Large intestine (tissue), 3 donors: ENCODE measurements around the gene ZCCHC24. TPM values are rescaled to one million over a fixed set of nuclear protein-coding genes. Genes with fewer than 3 reads are reported as not detected.
"Not testable (repeated sequence)": the region's sequence is repeated elsewhere in the genome, so short reads cannot be mapped to it uniquely, and the experiment has no call there.

Experiments
- DNase-seq, 2 donors: peaks; one replicate each; pipeline versions ENCODE4 v3.0.0 to v3.0.0-alpha.2; 2013
- H3K27ac ChIP-seq: one replicate; pipeline ENCODE4 v1.5.1; 2013; ENCODE audit warnings: low read length
- H3K27me3 ChIP-seq: 2 replicates; pipeline ENCODE4 v1.6.1; 2013; ENCODE audit warnings: low read length; ENCODE audit not compliant: control insufficient read depth, insufficient read depth
- H3K36me3 ChIP-seq: 2 replicates; pipeline ENCODE4 v1.6.1; 2013; ENCODE audit warnings: low read length; ENCODE audit not compliant: control insufficient read depth, insufficient read depth
- H3K4me1 ChIP-seq: one replicate; pipeline ENCODE4 v1.6.1; 2013; ENCODE audit warnings: low read length; ENCODE audit not compliant: control insufficient read depth, insufficient read depth
- H3K4me3 ChIP-seq: one replicate; pipeline ENCODE4 v1.5.1; 2013; ENCODE audit warnings: low read length
- H3K9me3 ChIP-seq: one replicate; pipeline ENCODE4 v1.6.1; 2013; ENCODE audit warnings: mild to moderate bottlenecking, low read depth, low read length, moderate library complexity; ENCODE audit not compliant: control insufficient read depth
- WGBS: methylation state at CpG from one replicate; pipeline ENCODE4 v1.1.5; 2013; ENCODE audit warnings: low lambda C conversion rate; ENCODE audit not compliant: insufficient coverage; 5-methylcytosine and 5-hydroxymethylcytosine counted together
- polyA plus RNA-seq: library from polyadenylated mRNA; unstranded; fragments of 120-200 nt; gene quantifications from one replicate; pipeline ENCODE4 v1.2.1, GENCODE V29; 2013

ZCCHC24 gene
- polyA plus RNA-seq, 1 donor, result 23.8 TPM

GRCh38 chr10:79447911-79448731 lies 2.7 kb upstream of the ZCCHC24 start:
- Histone ChIP-seq H3K27me3 (peaks cover 13% of the 10 kb centered on the region), H3K27ac (no peak overlapping the region), H3K36me3 (no peaks in the 10 kb centered on the region), H3K4me3 (no peak overlapping the region), H3K4me1 (peaks cover 17% of the 10 kb centered on the region), H3K9me3 (peaks cover 3% of the 10 kb centered on the region)
- DNase-seq, result no peak
- WGBS, result no CpG with 5 or more reads among the region's 5 CpGs

DNA sequence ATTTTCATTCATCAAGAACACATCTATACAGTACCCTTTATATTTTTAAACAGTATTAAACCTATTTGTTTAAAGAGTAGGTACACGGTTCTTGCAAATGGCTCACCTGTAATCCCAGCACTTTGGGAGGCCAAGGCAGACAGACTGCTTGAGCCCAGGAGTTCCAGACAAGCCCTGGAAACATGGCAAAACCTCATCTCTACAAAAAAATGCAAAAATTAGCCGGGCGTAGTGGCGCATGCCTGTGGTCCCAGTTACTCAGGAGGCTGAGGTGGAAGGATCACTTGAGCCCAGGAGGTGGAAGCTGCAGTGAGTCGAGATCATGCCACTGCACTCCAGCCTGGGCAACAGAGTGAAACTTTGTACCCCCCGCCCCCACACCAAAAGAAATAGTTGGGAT lies 1.8 kb upstream of the ZCCHC24 start:
- H3K4me1 ChIP-seq, result peaks cover 18% of the 10 kb centered on the region
- peaks cover 13% of the 10 kb centered on the region for H3K27me3 ChIP-seq
- not testable (repeated sequence) for H3K9me3 ChIP-seq, H3K36me3 ChIP-seq, DNase-seq, H3K4me3 ChIP-seq, H3K27ac ChIP-seq
- WGBS, result no CpG with 5 or more reads among the region's 6 CpGs

DNA sequence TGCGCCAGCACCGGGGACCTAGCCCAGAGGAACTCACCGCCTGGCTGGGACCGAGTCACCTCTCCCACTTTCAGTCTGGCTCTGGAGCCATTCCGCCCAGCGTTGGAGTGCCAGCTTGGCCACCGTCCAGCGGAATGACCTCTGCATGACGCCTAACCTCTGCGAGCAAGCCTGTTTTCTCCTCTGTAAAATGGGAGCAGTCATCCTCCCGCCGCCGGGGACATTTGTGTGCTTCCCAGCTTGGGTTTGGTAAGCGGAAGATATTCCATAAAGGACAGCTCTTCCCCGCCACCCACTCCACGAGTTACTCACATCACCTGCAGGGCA lies 1.3 kb upstream of the ZCCHC24 start:
- Histone ChIP-seq H3K27me3 (peaks cover 13% of the 10 kb centered on the region), H3K36me3 (no peaks in the 10 kb centered on the region), H3K4me1 (peaks cover 18% of the 10 kb centered on the region), H3K9me3 (peaks cover 3% of the 10 kb centered on the region), H3K4me3 (peak overlapping the region; percentile 28), H3K27ac (peak overlapping the region; percentile 44)
- WGBS, result no CpG with 5 or more reads among the region's 16 CpGs
- no peak for DNase-seq

- WGBS, result 3% methylated on average over 8 of the region's 43 CpGs
- Histone ChIP-seq H3K36me3 (no peaks in the 10 kb centered on the region), H3K4me1 (peaks cover 18% of the 10 kb centered on the region), H3K27ac (peak overlapping the region; percentile 71), H3K27me3 (peaks cover 13% of the 10 kb centered on the region), H3K4me3 (peak overlapping the region; percentile 28), H3K9me3 (peaks cover 3% of the 10 kb centered on the region)
- DNase-seq, result peak in 1 of 2 donors; percentile 48
These were observed 743 bp upstream of the ZCCHC24 start for GRCh38 chr10:79445977-79446757.

DNA sequence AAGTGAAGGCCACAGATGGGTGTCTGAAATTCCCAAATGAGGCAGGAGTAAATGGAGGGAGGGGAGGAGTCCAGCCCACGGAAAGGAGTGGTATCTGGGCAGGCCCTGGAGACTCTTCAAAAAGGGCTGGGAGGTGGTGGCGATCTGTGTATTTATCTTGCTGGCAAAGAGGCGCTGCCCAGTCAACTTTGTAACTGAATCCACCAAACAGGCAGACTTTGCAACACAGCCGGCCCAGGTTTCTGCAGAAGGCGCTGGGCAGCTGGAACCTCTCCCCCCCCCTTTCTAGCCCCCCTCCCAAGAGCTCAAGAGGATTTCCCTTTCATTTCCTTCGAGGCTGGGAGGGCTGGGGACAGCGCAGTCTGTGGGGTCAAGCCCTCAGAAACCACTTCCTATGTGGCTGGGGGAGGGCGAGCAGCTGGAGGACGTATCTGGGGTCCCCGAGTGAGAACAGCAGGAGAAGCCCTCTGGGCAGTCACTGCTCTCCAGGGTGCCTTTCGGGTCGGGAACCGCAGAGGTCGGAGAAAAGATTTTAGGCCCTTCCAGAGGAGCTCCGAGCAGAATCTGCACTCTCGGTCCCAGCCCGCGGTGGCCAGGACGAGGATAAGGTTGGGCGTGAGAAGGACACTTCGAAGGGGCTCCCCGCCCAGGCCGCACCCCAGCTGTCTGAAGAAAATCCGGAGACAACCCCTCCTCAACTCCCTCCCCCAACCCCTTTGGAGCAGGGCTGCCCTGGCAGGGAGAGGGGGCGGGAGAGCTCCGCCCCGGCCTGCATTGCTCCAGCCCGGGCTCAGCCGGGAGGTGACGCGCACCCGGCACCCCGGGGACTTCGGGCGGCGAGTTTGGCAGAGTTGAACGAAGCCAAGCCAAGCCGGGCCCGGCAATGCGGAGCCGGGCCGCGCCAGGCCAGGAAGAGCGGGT lies 965 bp downstream of the ZCCHC24 start:
- peak; percentile 46 to 61 for DNase-seq
- H3K36me3 ChIP-seq, result no peaks in the 10 kb centered on the region
- H3K27me3 ChIP-seq, result peaks cover 13% of the 10 kb centered on the region
- peak overlapping the region; percentile 44 for H3K27ac ChIP-seq
- no CpG with 5 or more reads among the region's 44 CpGs for WGBS
- H3K4me3 ChIP-seq, result peak overlapping the region; percentile 60
- peaks cover 3% of the 10 kb centered on the region for H3K9me3 ChIP-seq
- H3K4me1 ChIP-seq, result peaks cover 18% of the 10 kb centered on the region

DNA sequence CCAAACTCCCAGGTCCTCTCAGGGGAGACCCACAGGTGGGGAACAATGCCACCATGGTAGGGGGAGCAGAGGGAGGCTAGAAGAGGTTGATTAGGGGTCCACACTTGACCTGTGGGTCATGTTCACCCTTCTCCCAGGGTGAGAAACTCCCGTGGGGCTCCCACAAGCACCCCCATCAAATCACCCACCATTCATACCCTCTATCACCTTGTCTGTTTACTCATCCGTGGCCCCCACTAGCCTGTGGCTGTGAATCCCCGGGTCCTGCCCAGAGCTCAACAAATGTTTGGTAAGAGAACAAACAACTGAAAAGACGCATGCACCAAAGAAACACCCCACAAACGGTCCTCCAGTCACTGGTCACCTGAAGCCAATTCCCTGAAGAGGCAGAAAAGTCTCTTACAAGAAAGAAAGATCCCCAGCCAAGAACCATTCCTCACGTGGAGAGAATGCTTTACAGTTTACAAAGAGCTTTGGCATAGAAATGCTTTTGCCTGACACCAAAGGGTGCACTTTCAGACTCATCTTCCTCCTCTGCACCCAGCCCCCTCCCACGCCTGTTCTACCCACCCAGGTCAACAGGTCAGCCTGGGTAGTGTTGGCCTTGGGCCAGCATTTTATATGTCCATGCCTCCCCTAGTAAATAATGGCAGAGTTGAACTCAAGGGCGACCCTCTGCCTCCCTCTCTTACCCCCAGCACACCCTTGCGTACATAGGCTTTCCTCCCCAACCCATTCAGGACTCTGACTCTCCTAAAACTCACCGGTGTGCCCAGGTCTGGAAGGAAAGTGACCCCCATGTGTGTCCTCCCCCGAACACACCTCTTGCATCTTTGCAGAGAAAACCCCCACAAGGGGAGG lies 1.9 kb downstream of the ZCCHC24 start:
- H3K36me3 ChIP-seq, result no peaks in the 10 kb centered on the region
- H3K27ac ChIP-seq, result no peak overlapping the region
- peaks cover 13% of the 10 kb centered on the region for H3K27me3 ChIP-seq
- 72% methylated on average over 3 of the region's 11 CpGs for WGBS
- H3K4me1 ChIP-seq, result peaks cover 18% of the 10 kb centered on the region
- peaks cover 3% of the 10 kb centered on the region for H3K9me3 ChIP-seq
- DNase-seq, result no peak
- peak overlapping the region; percentile 60 for H3K4me3 ChIP-seq

DNA sequence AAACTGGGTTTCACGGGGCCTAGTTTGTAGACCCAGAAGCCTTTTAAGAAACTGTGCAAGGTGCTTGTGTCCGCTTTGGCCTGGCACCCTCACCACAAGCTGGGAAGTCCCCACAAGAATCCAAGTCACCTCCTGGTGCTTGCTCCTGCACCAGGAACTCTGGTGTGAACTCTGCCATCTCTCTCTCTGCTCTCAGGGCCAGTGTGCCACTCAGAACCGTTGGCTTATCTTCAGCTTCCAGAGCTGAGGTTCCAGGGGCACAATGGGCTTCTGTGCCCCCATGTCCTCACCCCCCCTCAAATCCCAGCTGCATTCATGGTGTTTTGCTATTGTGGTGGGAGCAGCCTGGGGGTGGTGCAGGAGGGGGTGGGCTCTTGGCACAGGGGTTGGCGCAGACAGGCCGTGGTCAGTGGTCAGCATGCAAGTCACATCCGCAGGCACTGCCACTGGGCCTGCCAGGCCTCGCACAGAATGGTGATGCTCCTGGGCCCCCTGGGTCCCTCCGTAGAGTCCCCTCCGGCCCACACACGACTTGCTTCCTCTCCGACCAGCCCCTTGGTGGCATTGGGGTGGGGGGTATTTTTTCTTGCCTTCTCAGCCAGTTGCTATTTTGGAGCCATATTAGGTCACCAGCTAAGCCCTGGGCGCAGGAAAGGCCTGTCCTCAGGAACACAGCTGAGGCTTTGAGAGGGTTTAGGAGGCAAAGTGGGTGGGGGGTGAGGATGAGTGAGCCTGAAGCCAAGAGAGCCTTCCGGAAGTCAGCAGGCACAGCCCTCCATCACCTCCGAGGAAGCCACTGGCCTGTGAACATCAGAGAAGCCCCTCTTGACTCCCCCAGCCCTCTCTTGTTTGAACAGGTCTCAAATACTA lies 3.0 kb downstream of the ZCCHC24 start:
- Histone ChIP-seq H3K9me3 (peaks cover 3% of the 10 kb centered on the region), H3K27ac (no peak overlapping the region), H3K36me3 (no peaks in the 10 kb centered on the region)

DNA sequence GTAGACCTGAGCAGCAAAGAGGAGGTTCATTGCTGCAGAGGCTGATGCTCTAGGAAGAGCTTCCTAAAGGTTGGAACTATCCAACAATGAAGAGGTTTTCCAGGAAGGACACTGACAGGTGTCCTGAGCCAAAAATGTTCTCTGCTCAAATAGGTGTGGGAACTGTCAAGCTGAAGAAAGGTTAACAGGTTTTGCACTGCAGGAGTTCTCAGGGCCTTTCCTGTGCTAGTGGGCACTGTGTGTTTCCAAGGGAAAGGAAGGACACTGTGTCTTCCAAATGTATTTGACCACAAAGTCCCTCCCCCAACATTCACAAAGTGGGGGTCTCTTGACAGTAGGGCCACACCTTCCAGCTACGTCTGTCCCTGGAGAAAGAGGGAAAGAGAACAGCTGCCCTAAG lies 4.0 kb downstream of the ZCCHC24 start:
- no CpG with 5 or more reads among the region's 1 CpG for WGBS
- H3K27ac ChIP-seq, result no peak overlapping the region

More for the DNA sequence above, 3.0 kb downstream of the ZCCHC24 start:
- WGBS, result no CpG with 5 or more reads among the region's 14 CpGs
- Histone ChIP-seq H3K4me1 (peaks cover 18% of the 10 kb centered on the region), H3K27me3 (peaks cover 10% of the 10 kb centered on the region), H3K4me3 (no peak overlapping the region)
- DNase-seq, result no peak

GRCh38 chr10:79440281-79440680 lies 5.1 kb downstream of the ZCCHC24 start:
- no peaks in the 10 kb centered on the region for H3K9me3 ChIP-seq
- no peak overlapping the region for H3K27ac ChIP-seq
- H3K4me1 ChIP-seq, result peaks cover 24% of the 10 kb centered on the region
- H3K27me3 ChIP-seq, result peaks cover 7% of the 10 kb centered on the region
- peaks cover 4% of the 10 kb centered on the region for H3K36me3 ChIP-seq
- WGBS, result no CpG with 5 or more reads among the region's 6 CpGs
- H3K4me3 ChIP-seq, result no peak overlapping the region
- DNase-seq, result no peak

More for the DNA sequence above, 4.0 kb downstream of the ZCCHC24 start:
- DNase-seq, result no peak
- H3K36me3 ChIP-seq, result peaks cover 4% of the 10 kb centered on the region
- H3K4me1 ChIP-seq, result peaks cover 18% of the 10 kb centered on the region
- no peak overlapping the region for H3K4me3 ChIP-seq
- H3K27me3 ChIP-seq, result peaks cover 7% of the 10 kb centered on the region
- H3K9me3 ChIP-seq, result peaks cover 2% of the 10 kb centered on the region
